ENCODE data around the gene LSR.
"Not testable (repeated sequence)": the region's sequence is repeated elsewhere in the genome, so short reads cannot be mapped to it uniquely, and the experiment has no call there.

The LSR gene

GRCh38 chr19:35231956-35232645 lies 16.7 kb upstream of the LSR start:
- DNase-seq (ENCODE audit: extremely low spot score), result no peak
- CTCF ChIA-PET, result no interaction called here
- TF ChIP-seq, protein P1, sequence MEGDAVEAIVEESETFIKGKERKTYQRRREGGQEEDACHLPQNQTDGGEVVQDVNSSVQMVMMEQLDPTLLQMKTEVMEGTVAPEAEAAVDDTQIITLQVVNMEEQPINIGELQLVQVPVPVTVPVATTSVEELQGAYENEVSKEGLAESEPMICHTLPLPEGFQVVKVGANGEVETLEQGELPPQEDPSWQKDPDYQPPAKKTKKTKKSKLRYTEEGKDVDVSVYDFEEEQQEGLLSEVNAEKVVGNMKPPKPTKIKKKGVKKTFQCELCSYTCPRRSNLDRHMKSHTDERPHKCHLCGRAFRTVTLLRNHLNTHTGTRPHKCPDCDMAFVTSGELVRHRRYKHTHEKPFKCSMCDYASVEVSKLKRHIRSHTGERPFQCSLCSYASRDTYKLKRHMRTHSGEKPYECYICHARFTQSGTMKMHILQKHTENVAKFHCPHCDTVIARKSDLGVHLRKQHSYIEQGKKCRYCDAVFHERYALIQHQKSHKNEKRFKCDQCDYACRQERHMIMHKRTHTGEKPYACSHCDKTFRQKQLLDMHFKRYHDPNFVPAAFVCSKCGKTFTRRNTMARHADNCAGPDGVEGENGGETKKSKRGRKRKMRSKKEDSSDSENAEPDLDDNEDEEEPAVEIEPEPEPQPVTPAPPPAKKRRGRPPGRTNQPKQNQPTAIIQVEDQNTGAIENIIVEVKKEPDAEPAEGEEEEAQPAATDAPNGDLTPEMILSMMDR (IDR thresholded peaks at IDR 0.05; ENCODE audit: control extremely low read depth, extremely low read depth, low read depth, missing control alignments), result no peak
- POLR2A ChIA-PET, result no interaction called here

DNA sequence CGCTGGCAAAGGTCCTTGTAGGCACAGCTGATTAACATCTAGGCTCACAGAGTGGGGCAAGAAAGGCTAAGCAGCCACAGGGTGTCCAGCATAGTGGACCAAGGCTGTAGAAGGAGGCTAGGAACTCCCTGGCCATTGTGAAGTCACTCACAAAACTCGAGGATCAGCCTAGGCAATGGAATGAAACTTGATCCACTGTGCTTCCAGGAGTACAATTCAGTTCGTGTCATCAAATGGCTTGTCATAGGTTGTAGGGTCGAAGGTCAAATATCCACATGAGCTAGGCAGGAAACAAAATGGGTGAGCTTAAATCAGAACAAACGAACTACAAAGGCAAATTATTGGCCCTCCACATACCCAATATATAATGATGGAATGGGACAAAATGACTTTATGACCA lies 15.9 kb upstream of the LSR start:
- no peak for DNase-seq (ENCODE audit: extremely low spot score)
- TF ChIP-seq, protein P1 (IDR thresholded peaks at IDR 0.05; ENCODE audit: control extremely low read depth, extremely low read depth, low read depth, missing control alignments), result no peak
- POLR2A ChIA-PET, result no interaction called here
- CTCF ChIA-PET, result no interaction called here

- TF ChIP-seq, protein P1 (IDR thresholded peaks at IDR 0.05; ENCODE audit: control extremely low read depth, extremely low read depth, low read depth, missing control alignments), result peak; percentile 37
- DNase-seq (ENCODE audit: extremely low spot score), result no peak
- ChIA-PET POLR2A (interaction anchor here (0.5 kb wide), 1 partner anchor 327 kb away, joined by 3 read pairs; the partner anchor contains the start of gene ATP4A), CTCF (no interaction called here)
Observed at GRCh38 chr19:35236638-35237400, 12.0 kb upstream of the LSR start.

GRCh38 chr19:35239597-35239996 lies 9.2 kb upstream of the LSR start:
- DNase-seq (ENCODE audit: extremely low spot score); POLR2A ChIA-PET: not testable (repeated sequence)
- CTCF ChIA-PET, result interaction anchor here (1.8 kb wide), 1 partner anchor 14 kb away, joined by 4 read pairs; no protein-coding TSS in a partner anchor

- DNase-seq (ENCODE audit: extremely low spot score), result peak; percentile 10
- POLR2A ChIA-PET, result no interaction called here
- CTCF ChIA-PET, result interaction anchor here (1.0 to 1.8 kb wide), 2 partner anchors 15 to 86 kb away, joined by 3 to 4 read pairs; partner anchors contain the start of gene FXYD5
- TF ChIP-seq, protein P1 (IDR thresholded peaks at IDR 0.05; ENCODE audit: control extremely low read depth, extremely low read depth, low read depth, missing control alignments), result no peak
Observed at GRCh38 chr19:35240327-35240726, 8.5 kb upstream of the LSR start.

GRCh38 chr19:35241417-35241816 lies 7.4 kb upstream of the LSR start:
- POLR2A ChIA-PET, result no interaction called here
- TF ChIP-seq, protein P1 (IDR thresholded peaks at IDR 0.05; ENCODE audit: control extremely low read depth, extremely low read depth, low read depth, missing control alignments), result no peak
- CTCF ChIA-PET, result interaction anchor here (0.9 to 1.5 kb wide), 4 partner anchors 9 to 93 kb away, joined by 3 to 5 read pairs (median 3); partner anchors contain the start of gene FAM187B
- DNase-seq (ENCODE audit: extremely low spot score), result no peak

Measured in GM10248 (cell line).